GM12875 (cell line): ENCODE results near the gene CST6.

ENCODE experiments used
- H3K4me3 ChIP-seq: one replicate; pipeline ENCODE4 v1.5.1; 2011; ENCODE audit warnings: low read depth, low read length, control low read depth
- TF ChIP-seq, protein P1 (sequence below): IDR thresholded peaks from 2 replicates; pipeline ENCODE4 v1.5.1; 2011; ENCODE audit warnings: low read depth, mild to moderate bottlenecking, control low read depth, inconsistent platforms, low read length, moderate library complexity, borderline replicate concordance; ENCODE audit not compliant: insufficient read depth

The CST6 gene

DNA sequence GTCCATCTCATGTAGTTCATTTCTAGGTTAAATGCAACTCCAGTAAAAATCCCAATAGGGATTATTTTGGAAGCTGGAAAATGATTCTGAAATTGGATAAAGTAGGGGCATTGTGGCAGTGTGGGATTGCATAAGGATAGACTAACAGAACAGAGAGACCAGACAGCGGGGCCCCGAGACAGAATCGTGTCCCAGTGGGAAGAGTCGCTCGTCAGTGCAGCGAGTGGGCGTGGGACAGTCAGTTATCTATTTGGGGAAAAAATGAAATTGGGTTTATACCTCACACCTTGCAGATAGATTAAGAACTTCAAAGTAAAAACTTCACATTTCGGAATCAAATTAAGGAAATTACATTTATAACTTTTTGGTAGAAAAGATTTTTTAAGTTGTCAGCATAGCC lies 39.7 kb upstream of the CST6 start:
- no peak overlapping the region for H3K4me3 ChIP-seq
- TF ChIP-seq, protein P1, sequence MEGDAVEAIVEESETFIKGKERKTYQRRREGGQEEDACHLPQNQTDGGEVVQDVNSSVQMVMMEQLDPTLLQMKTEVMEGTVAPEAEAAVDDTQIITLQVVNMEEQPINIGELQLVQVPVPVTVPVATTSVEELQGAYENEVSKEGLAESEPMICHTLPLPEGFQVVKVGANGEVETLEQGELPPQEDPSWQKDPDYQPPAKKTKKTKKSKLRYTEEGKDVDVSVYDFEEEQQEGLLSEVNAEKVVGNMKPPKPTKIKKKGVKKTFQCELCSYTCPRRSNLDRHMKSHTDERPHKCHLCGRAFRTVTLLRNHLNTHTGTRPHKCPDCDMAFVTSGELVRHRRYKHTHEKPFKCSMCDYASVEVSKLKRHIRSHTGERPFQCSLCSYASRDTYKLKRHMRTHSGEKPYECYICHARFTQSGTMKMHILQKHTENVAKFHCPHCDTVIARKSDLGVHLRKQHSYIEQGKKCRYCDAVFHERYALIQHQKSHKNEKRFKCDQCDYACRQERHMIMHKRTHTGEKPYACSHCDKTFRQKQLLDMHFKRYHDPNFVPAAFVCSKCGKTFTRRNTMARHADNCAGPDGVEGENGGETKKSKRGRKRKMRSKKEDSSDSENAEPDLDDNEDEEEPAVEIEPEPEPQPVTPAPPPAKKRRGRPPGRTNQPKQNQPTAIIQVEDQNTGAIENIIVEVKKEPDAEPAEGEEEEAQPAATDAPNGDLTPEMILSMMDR, result no peak

DNA sequence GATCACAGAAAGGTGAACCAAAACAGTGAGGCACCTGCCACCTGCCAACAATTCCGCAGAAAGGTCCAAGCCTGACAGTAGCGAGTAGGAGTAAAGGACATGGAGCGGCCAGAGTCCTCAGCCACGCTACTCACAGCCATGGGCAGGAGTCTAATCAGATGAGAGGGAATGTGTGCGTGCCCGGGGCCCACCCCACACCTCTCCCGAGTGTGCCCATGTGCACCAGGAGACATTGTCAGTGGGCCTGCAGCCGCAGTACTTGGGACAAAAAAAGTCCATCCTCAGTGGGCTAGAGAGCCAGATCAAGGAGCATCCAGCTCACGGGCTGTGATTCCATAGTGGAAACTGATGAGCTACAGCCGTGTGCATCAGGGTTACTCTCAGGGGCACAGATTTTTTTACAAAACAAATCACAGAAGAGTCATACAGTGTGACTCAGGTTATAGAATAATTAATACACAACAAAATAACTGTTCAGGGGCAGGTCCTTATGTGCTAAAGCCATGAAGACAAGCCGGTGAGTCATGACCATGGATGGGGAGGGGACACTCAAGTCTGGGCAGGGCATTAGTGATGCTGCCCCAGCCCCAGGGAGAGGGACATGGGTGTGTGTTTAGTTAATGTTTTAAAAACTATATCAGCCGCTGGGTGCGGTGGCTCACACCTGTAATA lies 38.2 kb upstream of the CST6 start:
- TF ChIP-seq, protein P1, result no peak
- H3K4me3 ChIP-seq, result no peak overlapping the region

DNA sequence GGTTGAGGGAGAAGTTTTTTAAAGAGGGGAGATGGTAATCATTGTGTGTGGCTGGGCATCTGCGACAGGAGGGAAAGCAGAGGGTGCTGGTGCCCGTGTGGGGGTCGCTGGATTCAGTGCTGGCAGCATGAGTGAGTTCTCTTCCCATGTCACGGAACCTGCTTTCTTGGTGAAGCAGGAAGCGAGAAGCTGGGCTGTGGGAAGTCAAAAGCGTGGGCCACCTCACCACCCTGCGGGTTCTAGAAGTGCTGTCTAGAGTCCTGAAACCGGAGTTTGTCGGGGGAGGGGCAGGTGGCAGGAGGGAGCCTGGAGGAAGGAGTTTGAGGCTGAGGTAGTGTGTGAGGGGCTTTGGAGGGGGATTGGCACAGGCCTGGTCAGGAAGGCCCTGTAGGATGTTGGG lies 36.0 kb upstream of the CST6 start:
- TF ChIP-seq, protein P1, result no peak
- no peak overlapping the region for H3K4me3 ChIP-seq

DNA sequence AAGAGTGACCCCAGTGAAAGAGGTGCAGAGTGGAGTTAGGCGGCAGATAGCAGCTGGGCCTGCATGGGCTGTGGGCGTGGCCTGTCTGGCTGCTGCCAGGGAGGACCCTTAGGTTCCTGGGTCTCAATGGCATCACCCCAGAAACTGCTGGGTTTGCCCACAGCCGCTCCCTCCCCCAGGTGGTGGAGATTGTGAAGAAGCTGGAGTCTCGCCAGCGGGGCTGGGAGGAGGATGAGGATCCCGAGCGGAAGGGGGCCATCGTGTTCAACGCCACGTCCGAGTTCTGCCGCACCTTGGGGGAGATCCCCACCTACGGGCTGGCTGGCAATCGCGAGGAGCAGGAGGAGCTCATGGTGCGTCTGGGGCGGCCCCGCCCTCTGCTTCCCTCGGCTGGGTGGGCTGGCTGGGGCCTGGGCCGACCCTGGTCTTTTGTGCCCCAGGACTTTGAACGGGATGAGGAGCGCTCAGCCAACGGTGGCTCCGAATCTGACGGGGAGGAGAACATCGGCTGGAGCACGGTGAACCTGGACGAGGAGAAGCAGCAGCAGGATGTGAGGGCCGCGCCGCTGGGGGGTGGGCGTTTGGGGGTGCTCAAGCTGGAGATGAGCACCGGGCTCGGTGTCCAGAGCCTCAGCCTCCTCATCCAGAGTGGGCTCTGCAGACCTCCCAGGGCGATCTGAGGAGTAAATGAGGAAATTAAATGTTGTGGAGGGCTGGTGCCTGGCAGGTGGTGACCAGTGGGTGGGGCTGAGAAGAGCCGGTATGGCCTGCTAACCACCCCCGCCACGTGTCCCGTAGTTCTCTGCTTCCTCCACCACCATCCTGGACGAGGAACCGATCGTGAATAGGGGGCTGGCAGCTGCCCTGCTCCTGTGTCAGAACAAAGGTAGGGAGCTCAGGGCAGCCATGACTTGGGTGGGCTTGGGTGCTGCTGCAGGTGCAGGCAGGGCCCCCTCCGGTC lies 35.3 kb upstream of the CST6 start:
- TF ChIP-seq, protein P1, result no peak
- no peak overlapping the region for H3K4me3 ChIP-seq

GRCh38 chr11:65977621-65978390 lies 34.0 kb upstream of the CST6 start:
- H3K4me3 ChIP-seq, result no peak overlapping the region

GRCh38 chr11:65978391-65979238 lies 33.2 kb upstream of the CST6 start:
- no peak overlapping the region for H3K4me3 ChIP-seq
- TF ChIP-seq, protein P1, result no peak

More at GRCh38 chr11:65977621-65978390, 34.0 kb upstream of the CST6 start:
- TF ChIP-seq, protein P1, result no peak
